Fibroblast of peridontal ligament (primary cell): ENCODE measurements around the gene EFEMP1.

Source experiments
- DNase-seq: peaks from one replicate; pipeline ENCODE4 v3.0.0-alpha.2; 2010; ENCODE audit errors: extremely low read depth

Gene EFEMP1

GRCh38 chr2:55831671-55832410 lies 91.7 kb downstream of the EFEMP1 start:
- DNase-seq = peak; percentile 30

- peak; percentile 26 for DNase-seq
These were observed 95.7 kb downstream of the EFEMP1 start for GRCh38 chr2:55827855-55828254.

GRCh38 chr2:55827428-55827827 lies 96.2 kb downstream of the EFEMP1 start:
- DNase-seq = peak; percentile 35

GRCh38 chr2:55826246-55826645 lies 97.3 kb downstream of the EFEMP1 start:
- no peak for DNase-seq

- DNase-seq = no peak
These were observed 99.0 kb downstream of the EFEMP1 start for GRCh38 chr2:55824551-55825096.
